B cell (primary cell): ENCODE measurements around the gene C1QL2. TPM values are rescaled to one million over a fixed set of nuclear protein-coding genes. Genes with fewer than 3 reads are reported as not detected.

Source experiments
- ATAC-seq: fragments of 200-7000 bp; cut with Tn5 transposase; one replicate; pipeline ENCODE4 v1.10.0; 2021; ENCODE audit warnings: low read depth, mild to moderate bottlenecking, moderate number of reproducible peaks, moderate library complexity
- CTCF ChIA-PET: fragments of 350-600 bp; sonication (Branson Sonifier 250); formaldehyde crosslinking; loops from one replicate; lab custom pipeline; 2021; ENCODE audit warnings: antibody characterized with exemption, inconsistent platforms; lab: Charles Lee
- POLR2A ChIA-PET: fragments of 350-600 bp; sonication (Branson Sonifier 250); formaldehyde crosslinking; loops from one replicate; lab custom pipeline; 2021; ENCODE audit warnings: antibody characterized with exemption; lab: Charles Lee
- DNase-seq: peaks from one replicate; pipeline ENCODE4 v3.0.0; 2013
- H2AFZ ChIP-seq: 2 replicates; pipeline ENCODE4 v1.6.1; 2012; ENCODE audit warnings: mild to moderate bottlenecking, low read depth, low read length; ENCODE audit not compliant: insufficient read depth, poor library complexity, severe bottlenecking
- H3K27ac ChIP-seq, 2 donors: 1 replicate in 1 of 2; 2 replicates in 1 of 2; pipeline ENCODE4 v1.5.1; 2012 to 2013; ENCODE audit warnings: low read length in 2 of 2, mild to moderate bottlenecking in 2 of 2, moderate library complexity in 1 of 2
- H3K27me3 ChIP-seq, 4 experiments: fragments of 200-600 bp in 1 of 4; sonication (generic) in 1 of 4; replicated peaks in 1 of 4; 1 replicate in 2 of 4; 2 replicates in 2 of 4; pipeline versions ENCODE4 v1.6.1 to v1.7.0; 2013 to 2016; ENCODE audit warnings: low read length in 3 of 4, mild to moderate bottlenecking in 2 of 4, mixed read lengths in 1 of 4, moderate library complexity in 1 of 4; ENCODE audit not compliant: insufficient read depth in 4 of 4, control insufficient read depth in 3 of 4; ENCODE audit errors: control extremely low read depth in 1 of 4
- H3K36me3 ChIP-seq, 2 experiments: replicated peaks in 1 of 2; 1 replicate in 1 of 2; 2 replicates in 1 of 2; pipeline versions ENCODE4 v1.6.1 to v1.7.1; 2013; ENCODE audit warnings: low read length in 1 of 2; ENCODE audit not compliant: insufficient read depth in 2 of 2, control insufficient read depth in 1 of 2; ENCODE audit errors: control extremely low read depth in 1 of 2, extremely low read depth in 1 of 2
- H3K4me1 ChIP-seq, 2 donors: fragments of 200-600 bp in 1 of 2; sonication (generic) in 1 of 2; 1 replicate in 1 of 2; 2 replicates in 1 of 2; pipeline versions ENCODE4 v1.5.1 to v1.6.1; 2013 to 2017; ENCODE audit warnings: low read length in 2 of 2; ENCODE audit not compliant: control insufficient read depth in 2 of 2, insufficient read depth in 2 of 2
- H3K4me2 ChIP-seq: replicated peaks from 2 replicates; pipeline ENCODE3; 2012; ENCODE audit warnings: mild to moderate bottlenecking, low read depth, low read length; ENCODE audit not compliant: poor library complexity, severe bottlenecking
- H3K4me3 ChIP-seq, 5 experiments: fragments of 200-600 bp in 1 of 5; sonication (generic) in 1 of 5; 1 replicate in 3 of 5; 2 replicates in 2 of 5; pipeline versions ENCODE4 v1.5.1 to v1.7.0; 2011 to 2016; ENCODE audit warnings: low read length in 4 of 5, mild to moderate bottlenecking in 4 of 5, low read depth in 2 of 5, control low read depth in 1 of 5, moderate library complexity in 1 of 5; ENCODE audit not compliant: insufficient read depth in 1 of 5; ENCODE audit errors: control extremely low read depth in 1 of 5, extremely low read depth in 1 of 5
- H3K79me2 ChIP-seq: fragments of 200-600 bp; sonication (generic); one replicate; pipeline ENCODE4 v1.6.0; 2016; ENCODE audit warnings: low read length; ENCODE audit not compliant: control insufficient read depth, insufficient read depth
- H3K9ac ChIP-seq: fragments of 200-600 bp; sonication (generic); 2 replicates; pipeline ENCODE4 v1.6.1; 2017; ENCODE audit warnings: mild to moderate bottlenecking, low read length, moderate library complexity
- H3K9me3 ChIP-seq, 3 donors: one replicate each; pipeline versions ENCODE4 v1.6.1 to v1.7.1; 2013; ENCODE audit warnings: low read length in 2 of 3; ENCODE audit not compliant: control insufficient read depth in 2 of 3, insufficient read depth in 1 of 3; ENCODE audit errors: control extremely low read depth in 1 of 3
- H4K20me1 ChIP-seq: 2 replicates; pipeline ENCODE4 v1.6.0; 2012; ENCODE audit warnings: mild to moderate bottlenecking, low read length; ENCODE audit not compliant: insufficient read depth, control insufficient read depth, poor library complexity, severe bottlenecking
- H3K27ac Mint-ChIP-seq: one replicate; pipeline ENCODE4 v1.8.0; 2021; ENCODE audit warnings: mixed read lengths
- H3K27me3 Mint-ChIP-seq: one replicate; pipeline ENCODE4 v1.8.0; 2021; ENCODE audit warnings: mixed read lengths
- H3K4me1 Mint-ChIP-seq: one replicate; pipeline ENCODE4 v1.8.0; 2021; ENCODE audit warnings: mixed read lengths
- H3K4me3 Mint-ChIP-seq: one replicate; pipeline ENCODE4 v1.8.0; 2021; ENCODE audit warnings: mixed read lengths
- H3K9me3 Mint-ChIP-seq: one replicate; pipeline ENCODE4 v1.8.0; 2022; ENCODE audit warnings: mixed read lengths; ENCODE audit not compliant: insufficient read depth
- EZH2 ChIP-seq: IDR thresholded peaks from 2 replicates; pipeline ENCODE4 v1.6.1; 2012; ENCODE audit warnings: borderline replicate concordance, low read depth, mild to moderate bottlenecking, moderate library complexity, low read length; ENCODE audit not compliant: insufficient read depth, poor library complexity, severe bottlenecking
- WGBS: methylation state at CpG from one replicate; pipeline ENCODE4 v1.1.5; 2013; ENCODE audit warnings: missing lambda C conversion rate; ENCODE audit not compliant: insufficient coverage; 5-methylcytosine and 5-hydroxymethylcytosine counted together
- intact Hi-C: fragments of 100-400 bp; cut with micrococcal nuclease; formaldehyde crosslinking; loops from one replicate; pipeline ENCODE4 v1.10.0; 2022
- polyA plus RNA-seq: library from polyadenylated mRNA; depleted of rRNA; stranded (reverse); fragments of >200 nt; gene quantifications from 2 replicates; pipeline ENCODE4 v1.2.3, GENCODE V29; 2012
- total RNA-seq, 2 donors: library from RNA; stranded (reverse); fragments of 120-200 nt in 1 of 2; gene quantifications; 1 replicate in 1 of 2; 2 replicates in 1 of 2; pipeline versions ENCODE4 v1.2.3 to v1.2.4, GENCODE V29; 2013 to 2022
- TF ChIP-seq, protein P1 (sequence below): fragments of 200-600 bp; IDR thresholded peaks from one replicate; pipeline ENCODE4 v1.8.0; 2022; ENCODE audit warnings: antibody characterized with exemption, mild to moderate bottlenecking

Gene C1QL2
- total and polyA plus RNA-seq, 2 donors (not counting 1 experiment from before 2014, with no cell fraction given) = not detected

DNA sequence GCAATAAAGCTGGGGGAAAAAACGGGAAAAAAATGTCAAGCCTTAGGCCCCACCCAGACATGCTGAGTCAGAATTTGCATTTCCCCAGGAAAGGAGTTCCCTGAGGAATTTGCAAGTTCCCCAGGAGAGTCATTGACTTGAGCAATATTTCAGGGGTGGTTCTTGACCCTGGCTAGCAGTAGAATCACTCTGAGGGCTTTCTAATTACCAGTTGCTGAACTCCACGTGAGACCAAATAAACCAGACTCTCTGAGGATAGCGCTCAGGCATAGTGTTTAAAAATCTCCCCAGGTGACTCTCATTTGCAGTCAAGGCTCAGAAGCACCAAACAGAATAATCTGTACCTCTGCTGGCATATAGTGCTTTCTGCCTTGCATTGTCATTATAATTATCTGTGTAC, 48.7 kb downstream of the C1QL2 start:
- intact Hi-C loops = no loop called here

DNA sequence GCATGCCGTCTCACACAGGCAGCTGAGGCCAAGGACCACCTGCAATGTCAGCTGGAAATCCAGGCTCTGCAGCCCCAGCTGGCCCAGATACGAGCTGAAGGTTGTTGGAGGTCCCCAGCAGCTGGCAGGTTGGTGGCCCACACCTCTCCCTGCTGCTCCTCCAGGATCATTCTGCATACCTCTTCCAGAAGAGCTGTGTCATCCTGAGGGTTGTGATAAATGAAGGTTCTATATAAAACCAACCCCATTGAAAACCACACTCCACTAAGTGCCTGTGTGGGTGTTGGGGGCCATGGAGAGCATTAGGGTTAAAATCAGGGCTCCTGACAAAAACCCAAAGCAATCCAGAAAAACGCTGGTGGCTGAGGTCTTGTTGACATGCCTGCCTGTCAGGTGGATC, 50.4 kb downstream of the C1QL2 start:
- Mint-ChIP-seq H3K27ac (no peak overlapping the region), H3K4me1 (no peaks in the 10 kb centered on the region), H3K4me3 (no peak overlapping the region), H3K27me3 (peaks cover 8% of the 10 kb centered on the region), H3K9me3 (peaks cover 11% of the 10 kb centered on the region)
- ATAC-seq = no peak
- ChIA-PET POLR2A (no interaction called here), CTCF (no interaction called here)
- no peaks in the 10 kb centered on the region for H3K36me3 ChIP-seq
- H3K79me2 ChIP-seq = no peaks in the 10 kb centered on the region
- WGBS = 67% methylated on average over 3 of the region's 3 CpGs
- H3K27ac ChIP-seq = no peak overlapping the region
- intact Hi-C loops = no loop called here
- no peak overlapping the region for H2AFZ ChIP-seq
- no peaks in the 10 kb centered on the region for H4K20me1 ChIP-seq
- no peaks in the 10 kb centered on the region for H3K27me3 ChIP-seq
- H3K4me2 ChIP-seq = no peak overlapping the region
- peaks cover 0 to 10% (median 0%) of the 10 kb centered on the region in 3 donors for H3K9me3 ChIP-seq
- DNase-seq = no peak
- no peaks in the 10 kb centered on the region for H3K4me1 ChIP-seq
- no peak overlapping the region for H3K9ac ChIP-seq
- TF ChIP-seq EZH2 = no peak
- TF ChIP-seq, protein P1, sequence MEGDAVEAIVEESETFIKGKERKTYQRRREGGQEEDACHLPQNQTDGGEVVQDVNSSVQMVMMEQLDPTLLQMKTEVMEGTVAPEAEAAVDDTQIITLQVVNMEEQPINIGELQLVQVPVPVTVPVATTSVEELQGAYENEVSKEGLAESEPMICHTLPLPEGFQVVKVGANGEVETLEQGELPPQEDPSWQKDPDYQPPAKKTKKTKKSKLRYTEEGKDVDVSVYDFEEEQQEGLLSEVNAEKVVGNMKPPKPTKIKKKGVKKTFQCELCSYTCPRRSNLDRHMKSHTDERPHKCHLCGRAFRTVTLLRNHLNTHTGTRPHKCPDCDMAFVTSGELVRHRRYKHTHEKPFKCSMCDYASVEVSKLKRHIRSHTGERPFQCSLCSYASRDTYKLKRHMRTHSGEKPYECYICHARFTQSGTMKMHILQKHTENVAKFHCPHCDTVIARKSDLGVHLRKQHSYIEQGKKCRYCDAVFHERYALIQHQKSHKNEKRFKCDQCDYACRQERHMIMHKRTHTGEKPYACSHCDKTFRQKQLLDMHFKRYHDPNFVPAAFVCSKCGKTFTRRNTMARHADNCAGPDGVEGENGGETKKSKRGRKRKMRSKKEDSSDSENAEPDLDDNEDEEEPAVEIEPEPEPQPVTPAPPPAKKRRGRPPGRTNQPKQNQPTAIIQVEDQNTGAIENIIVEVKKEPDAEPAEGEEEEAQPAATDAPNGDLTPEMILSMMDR = no peak
- no peak overlapping the region for H3K4me3 ChIP-seq

More for the DNA sequence above, 48.7 kb downstream of the C1QL2 start:
- DNase-seq = no peak
- ChIA-PET CTCF (no interaction called here), POLR2A (no interaction called here)
- Mint-ChIP-seq H3K27ac (no peak overlapping the region), H3K27me3 (peaks cover 16% of the 10 kb centered on the region), H3K4me1 (no peaks in the 10 kb centered on the region), H3K4me3 (no peak overlapping the region), H3K9me3 (peaks cover 9% of the 10 kb centered on the region)
- H3K4me2 ChIP-seq = no peak overlapping the region
- H3K79me2 ChIP-seq = no peaks in the 10 kb centered on the region
- no peak overlapping the region for H2AFZ ChIP-seq
- H3K27me3 ChIP-seq = no peaks in the 10 kb centered on the region
- no peak overlapping the region for H3K27ac ChIP-seq
- no peak overlapping the region for H3K4me3 ChIP-seq
- H3K9ac ChIP-seq = no peak overlapping the region
- no peaks in the 10 kb centered on the region for H4K20me1 ChIP-seq
- no peaks in the 10 kb centered on the region for H3K36me3 ChIP-seq
- TF ChIP-seq EZH2 = no peak
- TF ChIP-seq, protein P1 = no peak
- no peaks in the 10 kb centered on the region for H3K4me1 ChIP-seq
- ATAC-seq = no peak
- 83% methylated on average over 2 of the region's 3 CpGs for WGBS
- peaks cover 0 to 10% (median 0%) of the 10 kb centered on the region in 3 donors for H3K9me3 ChIP-seq
